Measurements from ENCODE around the gene CLIC1.

The CLIC1 gene

DNA sequence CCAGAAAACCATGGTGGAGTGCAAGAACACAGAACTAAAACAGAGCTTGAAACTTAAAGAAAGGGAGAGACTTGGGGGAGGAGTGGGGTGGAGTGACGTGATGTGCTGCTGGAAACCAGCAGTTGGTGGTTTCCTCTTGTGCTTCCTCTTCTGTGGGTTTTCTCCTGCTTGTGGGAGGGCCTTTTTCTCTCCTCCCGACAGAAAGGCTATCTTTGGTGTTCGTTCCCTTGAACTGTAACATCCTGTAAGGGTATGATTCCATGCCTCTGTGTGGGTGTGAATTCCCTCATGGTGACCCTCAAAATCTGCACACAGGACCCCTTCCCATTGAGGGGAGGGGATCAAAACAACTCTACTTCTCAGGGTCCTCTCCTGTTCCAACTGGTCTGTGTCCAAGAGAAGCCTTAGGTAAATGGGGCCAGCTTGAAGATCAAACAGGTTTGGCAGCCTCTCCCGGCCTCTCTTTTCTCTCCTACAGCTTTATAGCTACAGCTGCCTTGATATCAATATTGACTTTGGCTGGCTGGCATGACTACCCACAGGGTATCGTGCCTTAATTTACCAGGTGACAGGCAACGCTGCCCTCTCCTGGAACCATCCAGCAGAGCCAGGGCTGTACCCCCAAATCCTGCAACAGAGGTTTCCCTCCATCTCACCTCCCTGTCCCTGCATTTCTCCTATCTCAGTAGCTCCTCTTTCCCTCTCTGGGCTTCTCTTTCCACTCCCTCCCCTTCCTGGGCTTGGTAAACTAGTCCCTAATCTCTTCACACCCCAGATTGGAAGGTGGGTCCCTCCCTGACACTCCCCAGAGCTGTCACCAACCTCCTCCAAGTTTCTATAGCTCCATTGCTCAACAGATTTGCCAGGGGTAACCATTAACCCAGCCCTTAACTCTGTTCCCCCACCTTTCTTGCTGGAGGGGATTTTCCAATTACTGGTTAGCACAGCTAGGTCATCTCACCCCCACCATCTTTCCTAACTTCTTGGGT is 2.0 kb upstream of the CLIC1 start (continued):
- TF ChIP-seq HOXD13 (CRISPR knock-in tag; IDR thresholded peaks at IDR 0.05; ENCODE audit: borderline replicate concordance) (no peak), SCRT1 (tag by site-specific recombination; IDR thresholded peaks at IDR 0.05; ENCODE audit: borderline replicate concordance) (no peak; the same call in 1 of the 2 replicates), KLF8 (tag by site-specific recombination; IDR thresholded peaks at IDR 0.05) (peak; percentile 15; the same call in 1 of the 2 replicates), ZNF423 (tag by site-specific recombination; IDR thresholded peaks at IDR 0.05) (no peak), MZF1 (tag by site-specific recombination; IDR thresholded peaks at IDR 0.05; ENCODE audit: borderline replicate concordance) (peak; percentile 16; the same call in 1 of the 2 replicates), ZNF610 (tag by site-specific recombination; IDR thresholded peaks at IDR 0.05; ENCODE audit: borderline replicate concordance) (no peak), ZNF426 (tag by site-specific recombination; IDR thresholded peaks at IDR 0.05) (no peak), ZFHX2 (tag by site-specific recombination; conservative IDR thresholded peaks at IDR 0.05) (peak; percentile 85), ZNF16 (tag by site-specific recombination; IDR thresholded peaks at IDR 0.05; ENCODE audit: low read depth) (no peak), ZNF223 (tag by site-specific recombination; IDR thresholded peaks at IDR 0.05) (no peak), BCL11B (tag by site-specific recombination; IDR thresholded peaks at IDR 0.05; ENCODE audit: low read depth) (no peak), ZNF530 (tag by site-specific recombination; IDR thresholded peaks at IDR 0.05; ENCODE audit: low read depth) (no peak), SALL2 (tag by site-specific recombination; IDR thresholded peaks at IDR 0.05; ENCODE audit: borderline replicate concordance) (no peak), ZNF555 (tag by site-specific recombination; conservative IDR thresholded peaks at IDR 0.05) (no peak), ZFP41 (tag by site-specific recombination; IDR thresholded peaks at IDR 0.05; ENCODE audit: borderline replicate concordance) (no peak), ZNF768 (tag by site-specific recombination; IDR thresholded peaks at IDR 0.05) (no peak), ZEB2 (tag by site-specific recombination; IDR thresholded peaks at IDR 0.05) (peak; percentile 9; the same call in 1 of the 2 replicates), MYNN (tag by site-specific recombination; IDR thresholded peaks at IDR 0.05; ENCODE audit: borderline replicate concordance) (no peak), ZFP69B (tag by site-specific recombination; IDR thresholded peaks at IDR 0.05) (peak; percentile 63), SP7 (tag by site-specific recombination; IDR thresholded peaks at IDR 0.05) (peak; percentile 48), ZNF747 (tag by site-specific recombination; IDR thresholded peaks at IDR 0.05) (no peak), ZNF596 (tag by site-specific recombination; IDR thresholded peaks at IDR 0.05) (no peak), ZNF677 (tag by site-specific recombination; IDR thresholded peaks at IDR 0.05) (no peak), ZNF112 (tag by site-specific recombination; IDR thresholded peaks at IDR 0.05) (no peak), ZNF114 (tag by site-specific recombination; IDR thresholded peaks at IDR 0.05) (no peak), GLI2 (tag by site-specific recombination; IDR thresholded peaks at IDR 0.05; ENCODE audit: borderline replicate concordance, low read depth) (no peak), FEZF1 (tag by site-specific recombination; IDR thresholded peaks at IDR 0.05) (no peak), SP3 (tag by site-specific recombination; IDR thresholded peaks at IDR 0.05) (no peak; the same call in 1 of the 2 replicates), ZNF2 (tag by site-specific recombination; IDR thresholded peaks at IDR 0.05) (no peak), ZSCAN30 (tag by site-specific recombination; IDR thresholded peaks at IDR 0.05) (no peak)
- TF ChIP-seq, protein P1, sequence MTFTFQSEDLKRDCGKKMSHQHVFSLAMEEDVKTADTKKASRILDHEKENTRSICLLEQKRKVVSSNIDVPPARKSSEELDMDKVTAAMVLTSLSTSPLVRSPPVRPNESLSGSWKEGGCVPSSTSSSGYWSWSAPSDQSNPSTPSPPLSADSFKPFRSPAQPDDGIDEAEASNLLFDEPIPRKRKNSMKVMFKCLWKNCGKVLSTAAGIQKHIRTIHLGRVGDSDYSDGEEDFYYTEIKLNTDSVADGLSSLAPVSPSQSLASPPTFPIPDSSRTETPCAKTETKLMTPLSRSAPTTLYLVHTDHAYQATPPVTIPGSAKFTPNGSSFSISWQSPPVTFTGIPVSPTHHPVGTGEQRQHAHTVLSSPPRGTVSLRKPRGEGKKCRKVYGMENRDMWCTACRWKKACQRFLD (tag by site-specific recombination; IDR thresholded peaks at IDR 0.05): no peak
- TF ChIP-seq, protein P2, sequence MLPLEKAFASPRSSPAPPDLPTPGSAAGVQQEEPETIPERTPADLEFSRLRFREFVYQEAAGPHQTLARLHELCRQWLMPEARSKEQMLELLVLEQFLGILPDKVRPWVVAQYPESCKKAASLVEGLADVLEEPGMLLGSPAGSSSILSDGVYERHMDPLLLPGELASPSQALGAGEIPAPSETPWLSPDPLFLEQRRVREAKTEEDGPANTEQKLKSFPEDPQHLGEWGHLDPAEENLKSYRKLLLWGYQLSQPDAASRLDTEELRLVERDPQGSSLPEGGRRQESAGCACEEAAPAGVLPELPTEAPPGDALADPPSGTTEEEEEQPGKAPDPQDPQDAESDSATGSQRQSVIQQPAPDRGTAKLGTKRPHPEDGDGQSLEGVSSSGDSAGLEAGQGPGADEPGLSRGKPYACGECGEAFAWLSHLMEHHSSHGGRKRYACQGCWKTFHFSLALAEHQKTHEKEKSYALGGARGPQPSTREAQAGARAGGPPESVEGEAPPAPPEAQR (tag by site-specific recombination; IDR thresholded peaks at IDR 0.05): no peak
- TF ChIP-seq, protein P3, sequence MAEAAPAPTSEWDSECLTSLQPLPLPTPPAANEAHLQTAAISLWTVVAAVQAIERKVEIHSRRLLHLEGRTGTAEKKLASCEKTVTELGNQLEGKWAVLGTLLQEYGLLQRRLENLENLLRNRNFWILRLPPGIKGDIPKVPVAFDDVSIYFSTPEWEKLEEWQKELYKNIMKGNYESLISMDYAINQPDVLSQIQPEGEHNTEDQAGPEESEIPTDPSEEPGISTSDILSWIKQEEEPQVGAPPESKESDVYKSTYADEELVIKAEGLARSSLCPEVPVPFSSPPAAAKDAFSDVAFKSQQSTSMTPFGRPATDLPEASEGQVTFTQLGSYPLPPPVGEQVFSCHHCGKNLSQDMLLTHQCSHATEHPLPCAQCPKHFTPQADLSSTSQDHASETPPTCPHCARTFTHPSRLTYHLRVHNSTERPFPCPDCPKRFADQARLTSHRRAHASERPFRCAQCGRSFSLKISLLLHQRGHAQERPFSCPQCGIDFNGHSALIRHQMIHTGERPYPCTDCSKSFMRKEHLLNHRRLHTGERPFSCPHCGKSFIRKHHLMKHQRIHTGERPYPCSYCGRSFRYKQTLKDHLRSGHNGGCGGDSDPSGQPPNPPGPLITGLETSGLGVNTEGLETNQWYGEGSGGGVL (tag by site-specific recombination; IDR thresholded peaks at IDR 0.05): peak; percentile 94
- TF ChIP-seq, protein P4, sequence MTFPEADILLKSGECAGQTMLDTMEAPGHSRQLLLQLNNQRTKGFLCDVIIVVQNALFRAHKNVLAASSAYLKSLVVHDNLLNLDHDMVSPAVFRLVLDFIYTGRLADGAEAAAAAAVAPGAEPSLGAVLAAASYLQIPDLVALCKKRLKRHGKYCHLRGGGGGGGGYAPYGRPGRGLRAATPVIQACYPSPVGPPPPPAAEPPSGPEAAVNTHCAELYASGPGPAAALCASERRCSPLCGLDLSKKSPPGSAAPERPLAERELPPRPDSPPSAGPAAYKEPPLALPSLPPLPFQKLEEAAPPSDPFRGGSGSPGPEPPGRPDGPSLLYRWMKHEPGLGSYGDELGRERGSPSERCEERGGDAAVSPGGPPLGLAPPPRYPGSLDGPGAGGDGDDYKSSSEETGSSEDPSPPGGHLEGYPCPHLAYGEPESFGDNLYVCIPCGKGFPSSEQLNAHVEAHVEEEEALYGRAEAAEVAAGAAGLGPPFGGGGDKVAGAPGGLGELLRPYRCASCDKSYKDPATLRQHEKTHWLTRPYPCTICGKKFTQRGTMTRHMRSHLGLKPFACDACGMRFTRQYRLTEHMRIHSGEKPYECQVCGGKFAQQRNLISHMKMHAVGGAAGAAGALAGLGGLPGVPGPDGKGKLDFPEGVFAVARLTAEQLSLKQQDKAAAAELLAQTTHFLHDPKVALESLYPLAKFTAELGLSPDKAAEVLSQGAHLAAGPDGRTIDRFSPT (tag by site-specific recombination; IDR thresholded peaks at IDR 0.05): peak; percentile 34; the same call in 1 of the 2 replicates

All from HEK293 (cell line).